ENCODE results near the gene STOX1.
A peak's percentile ranks its signal among the peaks of the same experiment; 100 is the strongest.

STOX1 gene

GRCh38 chr10:68879628-68880027 lies 52.3 kb downstream of the STOX1 start:
- no peak overlapping the region for H3K27ac ChIP-seq
- peaks cover 7% of the 10 kb centered on the region for H3K36me3 ChIP-seq
- H3K27me3 ChIP-seq (ENCODE audit: insufficient read depth, low read depth, severe bottlenecking): no peaks in the 10 kb centered on the region
- DNase-seq: no peak
- no peak for TF ChIP-seq CTCF (IDR thresholded peaks at IDR 0.05; ENCODE audit: low read depth, low read length)
- no peaks in the 10 kb centered on the region for H3K9me3 ChIP-seq (ENCODE audit: severe bottlenecking)
- H3K4me3 ChIP-seq (ENCODE audit: low read depth, low read length): no peak overlapping the region

- DNase-seq: no peak
- Histone ChIP-seq H3K9me3 (ENCODE audit: severe bottlenecking) (no peaks in the 10 kb centered on the region), H3K36me3 (peaks cover 12% of the 10 kb centered on the region), H3K27ac (no peak overlapping the region), H3K4me3 (ENCODE audit: low read depth, low read length) (no peak overlapping the region), H3K27me3 (ENCODE audit: insufficient read depth, low read depth, severe bottlenecking) (no peaks in the 10 kb centered on the region)
- TF ChIP-seq CTCF (IDR thresholded peaks at IDR 0.05; ENCODE audit: low read depth, low read length): no peak
These were observed 52.9 kb downstream of the STOX1 start for GRCh38 chr10:68880181-68880580.

GRCh38 chr10:68895041-68895440 lies 67.7 kb downstream of the STOX1 start:
- no peak for TF ChIP-seq CTCF (IDR thresholded peaks at IDR 0.05; ENCODE audit: low read depth, low read length)

GRCh38 chr10:68897336-68897741 lies 70.0 kb downstream of the STOX1 start:
- Histone ChIP-seq H3K36me3 (peaks cover 5% of the 10 kb centered on the region), H3K4me3 (ENCODE audit: low read depth, low read length) (no peak overlapping the region), H3K27ac (no peak overlapping the region), H3K9me3 (ENCODE audit: severe bottlenecking) (no peaks in the 10 kb centered on the region), H3K27me3 (ENCODE audit: insufficient read depth, low read depth, severe bottlenecking) (no peaks in the 10 kb centered on the region)
- peak; percentile 46 for TF ChIP-seq CTCF (IDR thresholded peaks at IDR 0.05; ENCODE audit: low read depth, low read length)
- peak; percentile 65 for DNase-seq

More at GRCh38 chr10:68895041-68895440, 67.7 kb downstream of the STOX1 start:
- Histone ChIP-seq H3K4me3 (ENCODE audit: low read depth, low read length) (no peak overlapping the region), H3K36me3 (no peaks in the 10 kb centered on the region), H3K27ac (no peak overlapping the region), H3K27me3 (ENCODE audit: insufficient read depth, low read depth, severe bottlenecking) (no peaks in the 10 kb centered on the region), H3K9me3 (ENCODE audit: severe bottlenecking) (no peaks in the 10 kb centered on the region)
- no peak for DNase-seq

GRCh38 chr10:68899186-68899745 lies 71.9 kb downstream of the STOX1 start:
- H3K27me3 ChIP-seq (ENCODE audit: insufficient read depth, low read depth, severe bottlenecking): no peaks in the 10 kb centered on the region
- no peaks in the 10 kb centered on the region for H3K9me3 ChIP-seq (ENCODE audit: severe bottlenecking)
- TF ChIP-seq CTCF (IDR thresholded peaks at IDR 0.05; ENCODE audit: low read depth, low read length): no peak
- DNase-seq: peak; percentile 23
- peak overlapping the region; percentile 99 for H3K27ac ChIP-seq
- H3K36me3 ChIP-seq: peaks cover 7% of the 10 kb centered on the region
- peak overlapping the region; percentile 99 for H3K4me3 ChIP-seq (ENCODE audit: low read depth, low read length)

Measured in WERI-Rb-1 (cell line).